Measurements from ENCODE around the gene MRPL39. TPM values are rescaled to one million over a fixed set of nuclear protein-coding genes. Genes with fewer than 3 reads are reported as not detected.

MRPL39 gene
- total RNA-seq, 1 experiment from 2014 or later: 73.9 TPM

- no peak for DNase-seq (ENCODE audit: low spot score)
Measured at GRCh38 chr21:25536752-25537151, 70.5 kb downstream of the MRPL39 start.

- DNase-seq (ENCODE audit: low spot score): no peak
Measured at GRCh38 chr21:25535849-25536248, 71.4 kb downstream of the MRPL39 start.

Other genes with a start within 250 kb of the MRPL39 start
- 0.70 and 3.1 TPM in 2 replicates for gene JAM2, start 31.8 kb upstream of the MRPL39 start, total RNA-seq (2014; rRNA removed; shearing (Covaris generic))
- 136 and 232 TPM in 2 replicates for gene ATP5PF, start 127.4 kb upstream of the MRPL39 start, total RNA-seq (2014; rRNA removed; shearing (Covaris generic))
- 15.5 and 22.8 TPM in 2 replicates for gene GABPA, start 127.5 kb upstream of the MRPL39 start, total RNA-seq (2014; rRNA removed; shearing (Covaris generic))

Measured in H4 (cell line).